OCI-LY7 (cell line): Measurements from ENCODE around the gene COMMD1. TPM values are rescaled to one million over a fixed set of nuclear protein-coding genes. Genes with fewer than 3 reads are reported as not detected.

Experiments
- BruUV-seq: library from RNA; stranded (reverse); fragments of 400-500 nt; replicated peaks from 2 replicates; lab custom pipeline; 2021; lab: Mats Ljungman, UMichigan
- CTCF ChIA-PET: fragments of 300-600 bp; sonication (Branson Sonifier 250); formaldehyde crosslinking; loops from one replicate; lab custom pipeline; 2022; ENCODE audit warnings: antibody characterized with exemption; ENCODE audit not compliant: unreplicated experiment; lab: Charles Lee
- POLR2A ChIA-PET: fragments of 300-600 bp; sonication (Branson Sonifier 250); formaldehyde crosslinking; loops from one replicate; lab custom pipeline; 2022; ENCODE audit warnings: antibody characterized with exemption; lab: Charles Lee
- DNase-seq: peaks from one replicate; pipeline ENCODE4 v3.0.0-alpha.2; 2015; ENCODE audit warnings: low spot score
- H2AFZ ChIP-seq: fragments of 200-600 bp; sonication (generic), shearing (Covaris generic); 2 replicates; pipeline ENCODE4 v1.6.1; 2014; ENCODE audit warnings: mild to moderate bottlenecking, antibody characterized with exemption, low read length, moderate library complexity
- H3K27ac ChIP-seq: fragments of 200-600 bp; sonication (generic); 2 replicates; pipeline ENCODE4 v1.5.1; 2014; ENCODE audit warnings: mixed run types, low read depth, mild to moderate bottlenecking, moderate library complexity, low read length, inconsistent platforms; ENCODE audit not compliant: poor library complexity, severe bottlenecking
- H3K36me3 ChIP-seq: fragments of 200-600 bp; sonication (generic); 2 replicates; pipeline ENCODE4 v1.6.1; 2014; ENCODE audit warnings: mild to moderate bottlenecking, antibody characterized with exemption, low read length, moderate library complexity, mixed read lengths; ENCODE audit not compliant: insufficient read depth
- H3K4me1 ChIP-seq: fragments of 200-600 bp; sonication (generic); 2 replicates; pipeline ENCODE4 v1.5.1; 2014; ENCODE audit warnings: mild to moderate bottlenecking, low read length; ENCODE audit not compliant: insufficient read depth, poor library complexity, severe bottlenecking
- H3K4me2 ChIP-seq: fragments of 200-600 bp; sonication (generic); 2 replicates; pipeline ENCODE4 v1.6.1; 2014; ENCODE audit warnings: mild to moderate bottlenecking, low read length
- H3K4me3 ChIP-seq: fragments of 200-600 bp; sonication (generic); 2 replicates; pipeline ENCODE4 v1.5.1; 2014; ENCODE audit warnings: mild to moderate bottlenecking, low read depth, low read length; ENCODE audit not compliant: poor library complexity, severe bottlenecking
- H3K79me2 ChIP-seq: fragments of 200-600 bp; sonication (generic); 2 replicates; pipeline ENCODE4 v1.6.1; 2016; ENCODE audit warnings: low read depth, mild to moderate bottlenecking, low read length, moderate library complexity, mixed read lengths; ENCODE audit not compliant: insufficient read depth
- H3K9me2 ChIP-seq: fragments of 200-600 bp; sonication (generic); 2 replicates; pipeline ENCODE4 v1.6.1; 2016; ENCODE audit warnings: mild to moderate bottlenecking, low read length, mixed read lengths; ENCODE audit not compliant: insufficient read depth
- H3K9me3 ChIP-seq: fragments of 200-600 bp; sonication (generic); 2 replicates; pipeline ENCODE4 v1.6.1; 2014; ENCODE audit warnings: mild to moderate bottlenecking, mixed run types, low read length, mixed read lengths
- H4K20me1 ChIP-seq: fragments of 200-600 bp; sonication (generic); 2 replicates; pipeline ENCODE4 v1.6.1; 2014; ENCODE audit warnings: mild to moderate bottlenecking, antibody characterized with exemption, low read length, moderate library complexity, mixed read lengths; ENCODE audit not compliant: insufficient read depth
- EZH2phosphoT487 ChIP-seq: fragments of 200-600 bp; sonication (generic); IDR thresholded peaks from 2 replicates; pipeline ENCODE4 v1.6.1; 2018; ENCODE audit warnings: low read depth, borderline replicate concordance, mild to moderate bottlenecking, mixed run types, antibody characterized with exemption, low read length, moderate library complexity, mixed read lengths
- intact Hi-C: fragments of 100-400 bp; cut with micrococcal nuclease; formaldehyde crosslinking; loops from one replicate; pipeline ENCODE4 v1.10.0; 2022; ENCODE audit not compliant: unreplicated experiment
- total RNA-seq, 2 experiments: library from RNA; depleted of rRNA in 1 of 2; stranded (reverse); fragments of >200 nt in 1 of 2; shearing (Covaris generic) in 1 of 2; gene quantifications; 2 replicates each; pipeline ENCODE4 v1.2.3, GENCODE V29; 2014 to 2022
- TF ChIP-seq, protein P1 (sequence below): fragments of 200-600 bp; sonication (generic); conservative IDR thresholded peaks from 2 replicates; pipeline ENCODE4 v1.5.1; 2014; ENCODE audit warnings: mild to moderate bottlenecking, antibody characterized with exemption, low read length, moderate library complexity, mixed read lengths

Gene COMMD1
- total RNA-seq, 2 experiments from 2014 or later = 22.0 to 22.1 TPM

- intact Hi-C loops = loop anchor here (2.0 to 5.0 kb wide), 2 partner anchors 77 to 186 kb away; no protein-coding TSS in a partner anchor
Observed at GRCh38 chr2:61994531-61994930, 89.1 kb downstream of the COMMD1 start.

DNA sequence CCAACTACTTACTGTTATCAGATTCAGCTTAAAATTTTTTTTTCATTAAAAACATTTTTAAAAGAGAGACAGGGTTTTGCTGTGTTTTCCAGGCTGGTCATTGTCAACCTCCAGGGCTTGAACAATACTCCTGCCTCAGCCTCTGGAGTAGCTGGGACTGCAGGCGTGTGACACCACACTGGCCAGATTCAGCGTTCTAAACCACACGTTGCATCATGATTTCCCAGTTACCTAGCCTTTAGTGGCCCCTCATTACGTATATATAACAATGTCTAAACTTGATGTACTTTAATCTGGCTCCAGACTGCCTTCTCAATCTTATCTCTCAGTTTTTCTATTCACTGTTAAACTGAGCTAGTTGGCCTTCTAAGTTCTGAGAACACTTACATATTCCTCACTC is 89.6 kb downstream of the COMMD1 start:
- Histone ChIP-seq H4K20me1 (no peaks in the 10 kb centered on the region), H3K9me3 (no peaks in the 10 kb centered on the region), H3K79me2 (no peaks in the 10 kb centered on the region), H3K36me3 (no peaks in the 10 kb centered on the region), H3K4me2 (peak overlapping the region; percentile 24), H3K27ac (peak overlapping the region; percentile 19), H2AFZ (peak overlapping the region; percentile 70; the same call in 1 of the 2 replicates), H3K4me3 (no peak overlapping the region), H3K9me2 (no peaks in the 10 kb centered on the region), H3K4me1 (peaks cover 49% of the 10 kb centered on the region)
- TF ChIP-seq EZH2phosphoT487 = no peak
- ChIA-PET POLR2A (interaction anchor here (0.6 to 1.2 kb wide), 12 partner anchors 13 to 425 kb away, joined by 3 to 4 read pairs (median 3); no protein-coding TSS in a partner anchor), CTCF (interaction anchor here (0.7 kb wide), 1 partner anchor 206 kb away, joined by 3 read pairs; no protein-coding TSS in a partner anchor)
- intact Hi-C loops = loop anchor here (2.0 kb wide), 1 partner anchor 186 kb away; no protein-coding TSS in a partner anchor
- no peak for DNase-seq
- BruUV-seq = no TSS peak

More at GRCh38 chr2:61994531-61994930, 89.1 kb downstream of the COMMD1 start:
- Histone ChIP-seq H3K9me3 (no peaks in the 10 kb centered on the region), H4K20me1 (no peaks in the 10 kb centered on the region), H3K4me3 (no peak overlapping the region), H2AFZ (peak overlapping the region; percentile 70; the same call in 1 of the 2 replicates), H3K4me1 (peaks cover 49% of the 10 kb centered on the region), H3K36me3 (no peaks in the 10 kb centered on the region), H3K4me2 (peak overlapping the region; percentile 24), H3K9me2 (no peaks in the 10 kb centered on the region), H3K27ac (no peak overlapping the region), H3K79me2 (no peaks in the 10 kb centered on the region)
- POLR2A ChIA-PET = interaction anchor here (0.6 to 1.2 kb wide), 8 partner anchors 12 to 425 kb away, joined by 3 to 4 read pairs (median 3); no protein-coding TSS in a partner anchor
- CTCF ChIA-PET = interaction anchor here (0.7 kb wide), 1 partner anchor 206 kb away, joined by 3 read pairs; no protein-coding TSS in a partner anchor
- DNase-seq = no peak
- BruUV-seq = no TSS peak
- TF ChIP-seq, protein P1, sequence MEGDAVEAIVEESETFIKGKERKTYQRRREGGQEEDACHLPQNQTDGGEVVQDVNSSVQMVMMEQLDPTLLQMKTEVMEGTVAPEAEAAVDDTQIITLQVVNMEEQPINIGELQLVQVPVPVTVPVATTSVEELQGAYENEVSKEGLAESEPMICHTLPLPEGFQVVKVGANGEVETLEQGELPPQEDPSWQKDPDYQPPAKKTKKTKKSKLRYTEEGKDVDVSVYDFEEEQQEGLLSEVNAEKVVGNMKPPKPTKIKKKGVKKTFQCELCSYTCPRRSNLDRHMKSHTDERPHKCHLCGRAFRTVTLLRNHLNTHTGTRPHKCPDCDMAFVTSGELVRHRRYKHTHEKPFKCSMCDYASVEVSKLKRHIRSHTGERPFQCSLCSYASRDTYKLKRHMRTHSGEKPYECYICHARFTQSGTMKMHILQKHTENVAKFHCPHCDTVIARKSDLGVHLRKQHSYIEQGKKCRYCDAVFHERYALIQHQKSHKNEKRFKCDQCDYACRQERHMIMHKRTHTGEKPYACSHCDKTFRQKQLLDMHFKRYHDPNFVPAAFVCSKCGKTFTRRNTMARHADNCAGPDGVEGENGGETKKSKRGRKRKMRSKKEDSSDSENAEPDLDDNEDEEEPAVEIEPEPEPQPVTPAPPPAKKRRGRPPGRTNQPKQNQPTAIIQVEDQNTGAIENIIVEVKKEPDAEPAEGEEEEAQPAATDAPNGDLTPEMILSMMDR = no peak
- TF ChIP-seq EZH2phosphoT487 = no peak

GRCh38 chr2:61995515-61995914 is 90.0 kb downstream of the COMMD1 start:
- no TSS peak for BruUV-seq
- H3K4me2 ChIP-seq = peak overlapping the region; percentile 24; the same call in 1 of the 2 replicates
- peak overlapping the region; percentile 19 for H3K27ac ChIP-seq
- H3K36me3 ChIP-seq = no peaks in the 10 kb centered on the region
- no peak for TF ChIP-seq EZH2phosphoT487
- TF ChIP-seq, protein P1 = no peak
- ChIA-PET CTCF (interaction anchor here (0.7 kb wide), 1 partner anchor 205 kb away, joined by 3 read pairs; no protein-coding TSS in a partner anchor), POLR2A (interaction anchor here (0.6 to 1.2 kb wide), 9 partner anchors 14 to 424 kb away, joined by 3 to 4 read pairs (median 3); no protein-coding TSS in a partner anchor)
- intact Hi-C loops = loop anchor here (2.0 kb wide), 1 partner anchor 185 kb away; no protein-coding TSS in a partner anchor
- no peaks in the 10 kb centered on the region for H3K9me3 ChIP-seq
- peak overlapping the region; percentile 70; the same call in 1 of the 2 replicates for H2AFZ ChIP-seq
- peak; percentile 54 for DNase-seq
- no peaks in the 10 kb centered on the region for H4K20me1 ChIP-seq
- peaks cover 49% of the 10 kb centered on the region for H3K4me1 ChIP-seq
- H3K4me3 ChIP-seq = no peak overlapping the region
- H3K79me2 ChIP-seq = no peaks in the 10 kb centered on the region
- no peaks in the 10 kb centered on the region for H3K9me2 ChIP-seq
